Amygdala (tissue), 56 donors: ENCODE results near the gene NAA60.

Experiments
- DNase-seq, 56 donors: peaks; one replicate each; lab custom pipeline; 2025; lab: John Stamatoyannopoulos, UW

Gene NAA60

GRCh38 chr16:3536271-3536731 lies 92.8 kb downstream of the NAA60 start:
- DNase-seq: no peak
